Right kidney (tissue), 9 donors: ENCODE measurements around the gene NDOR1.

Experiments
- DNase-seq: peaks from one replicate; pipeline ENCODE4 v3.0.0-alpha.2; 2016
- long read RNA-seq, 8 donors: transcript quantifications; one replicate each; lab custom pipeline, GENCODE V29; 2026

NDOR1 gene
- long read RNA-seq, donor 1, result 0 reads
- long read RNA-seq, donor 2, result 0 reads
- long read RNA-seq, donor 3, partial matches to known transcripts, result 0 of 1 reads
- long read RNA-seq, donor 3, other reads (novel, unspliced or antisense), result 0 of 1 reads
- long read RNA-seq, donor 4, partial matches to known transcripts, result 0 of 1 reads
- long read RNA-seq, donor 4, other reads (novel, unspliced or antisense), result 0 of 1 reads
- long read RNA-seq, donor 5, result 0 reads
- long read RNA-seq, donor 6, partial matches to known transcripts, result 0 of 1 reads
- long read RNA-seq, donor 6, other reads (novel, unspliced or antisense), result 0 of 1 reads
- long read RNA-seq, donor 7, partial matches to known transcripts, result 0 of 3 reads
- long read RNA-seq, donor 7, other reads (novel, unspliced or antisense), result 0 of 3 reads
- long read RNA-seq, donor 8, partial matches to known transcripts, result 0 of 2 reads
- long read RNA-seq, donor 8, other reads (novel, unspliced or antisense), result 0 of 2 reads

GRCh38 chr9:137205126-137206069 is at the start of gene NDOR1, which contains the start of gene TMEM203:
TSS of gene NDOR1 (plus strand) at chr9:137205700. CDS start at chr9:137205778, 78 bp downstream.
TSS of gene TMEM203 (minus strand) at chr9:137205648. CDS start at chr9:137205414, 234 bp downstream.
- DNase-seq, result peak; percentile 88

DNA sequence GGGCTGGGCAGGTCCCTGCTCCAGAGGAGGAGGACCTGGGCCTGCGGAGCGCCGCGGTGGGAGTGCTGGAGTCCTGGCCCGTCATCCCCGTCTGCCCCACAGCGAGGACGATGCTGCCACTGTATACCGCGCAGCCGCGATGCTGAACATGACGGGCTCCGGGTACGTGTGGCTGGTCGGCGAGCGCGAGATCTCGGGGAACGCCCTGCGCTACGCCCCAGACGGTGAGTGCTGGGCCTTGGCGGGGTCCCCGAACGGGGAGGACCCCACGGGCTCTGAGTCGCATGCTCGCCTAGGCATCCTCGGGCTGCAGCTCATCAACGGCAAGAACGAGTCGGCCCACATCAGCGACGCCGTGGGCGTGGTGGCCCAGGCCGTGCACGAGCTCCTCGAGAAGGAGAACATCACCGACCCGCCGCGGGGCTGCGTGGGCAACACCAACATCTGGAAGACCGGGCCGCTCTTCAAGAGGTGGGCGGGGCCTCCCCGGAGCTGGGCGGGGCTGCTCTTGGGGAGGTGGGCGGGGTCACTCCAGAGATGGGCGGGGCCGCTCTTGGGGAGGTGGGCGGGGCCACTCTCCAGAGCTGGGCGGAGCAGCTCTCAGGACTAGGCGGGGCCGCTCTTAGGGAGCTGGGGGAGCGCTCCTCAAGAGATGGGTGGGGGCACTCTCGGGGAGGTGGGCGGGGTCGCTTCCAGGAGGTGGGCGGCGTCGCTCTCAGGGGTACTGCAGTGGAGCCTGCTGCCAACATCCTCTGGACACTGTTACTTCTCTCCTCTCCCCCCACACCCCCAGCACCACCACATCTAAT is 48.7 kb upstream of the NDOR1 start:
- DNase-seq, result no peak

- DNase-seq, result no peak
Observed at GRCh38 chr9:137157618-137158415, 47.7 kb upstream of the NDOR1 start.

GRCh38 chr9:137158625-137159024 is 46.9 kb upstream of the NDOR1 start:
- DNase-seq, result no peak

GRCh38 chr9:137159105-137160053 is 46.1 kb upstream of the NDOR1 start:
- no peak for DNase-seq

GRCh38 chr9:137160054-137160425 is 45.5 kb upstream of the NDOR1 start:
- no peak for DNase-seq

DNA sequence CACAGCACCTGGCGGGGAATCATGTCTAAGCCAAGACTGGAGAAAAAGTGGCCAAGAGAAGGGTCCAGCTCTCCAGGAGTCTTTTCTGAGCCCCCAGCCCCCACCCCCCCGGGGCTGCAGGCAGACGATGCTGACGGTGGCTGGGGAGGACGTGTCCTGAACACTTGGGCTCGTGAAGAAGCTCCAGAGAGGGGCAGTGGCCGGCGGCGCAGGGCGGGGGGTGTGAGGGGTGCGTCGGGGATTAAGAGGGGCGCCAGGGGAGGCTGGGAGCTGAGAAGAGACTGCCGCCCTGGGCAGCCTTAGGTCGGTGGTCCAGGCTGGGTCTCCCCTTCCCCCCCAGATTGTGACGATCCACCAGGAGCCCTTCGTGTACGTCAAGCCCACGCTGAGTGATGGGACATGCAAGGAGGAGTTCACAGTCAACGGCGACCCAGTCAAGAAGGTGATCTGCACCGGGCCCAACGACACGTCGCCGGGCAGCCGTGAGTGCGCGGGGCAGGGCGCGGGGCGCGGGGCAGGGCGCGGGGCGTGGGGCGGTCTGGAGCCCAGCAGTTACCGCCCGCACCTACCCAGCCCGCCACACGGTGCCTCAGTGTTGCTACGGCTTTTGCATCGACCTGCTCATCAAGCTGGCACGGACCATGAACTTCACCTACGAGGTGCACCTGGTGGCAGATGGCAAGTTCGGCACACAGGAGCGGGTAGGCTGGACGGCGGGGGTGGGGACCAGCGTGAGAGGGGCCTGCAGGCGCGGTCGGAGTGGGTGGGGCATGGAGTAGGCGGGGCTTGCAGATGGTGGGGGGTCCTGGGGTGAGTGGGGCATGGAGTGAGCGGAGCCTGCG is 44.6 kb upstream of the NDOR1 start:
- DNase-seq, result no peak

GRCh38 chr9:137161558-137162486 is 43.7 kb upstream of the NDOR1 start:
- no peak for DNase-seq

DNA sequence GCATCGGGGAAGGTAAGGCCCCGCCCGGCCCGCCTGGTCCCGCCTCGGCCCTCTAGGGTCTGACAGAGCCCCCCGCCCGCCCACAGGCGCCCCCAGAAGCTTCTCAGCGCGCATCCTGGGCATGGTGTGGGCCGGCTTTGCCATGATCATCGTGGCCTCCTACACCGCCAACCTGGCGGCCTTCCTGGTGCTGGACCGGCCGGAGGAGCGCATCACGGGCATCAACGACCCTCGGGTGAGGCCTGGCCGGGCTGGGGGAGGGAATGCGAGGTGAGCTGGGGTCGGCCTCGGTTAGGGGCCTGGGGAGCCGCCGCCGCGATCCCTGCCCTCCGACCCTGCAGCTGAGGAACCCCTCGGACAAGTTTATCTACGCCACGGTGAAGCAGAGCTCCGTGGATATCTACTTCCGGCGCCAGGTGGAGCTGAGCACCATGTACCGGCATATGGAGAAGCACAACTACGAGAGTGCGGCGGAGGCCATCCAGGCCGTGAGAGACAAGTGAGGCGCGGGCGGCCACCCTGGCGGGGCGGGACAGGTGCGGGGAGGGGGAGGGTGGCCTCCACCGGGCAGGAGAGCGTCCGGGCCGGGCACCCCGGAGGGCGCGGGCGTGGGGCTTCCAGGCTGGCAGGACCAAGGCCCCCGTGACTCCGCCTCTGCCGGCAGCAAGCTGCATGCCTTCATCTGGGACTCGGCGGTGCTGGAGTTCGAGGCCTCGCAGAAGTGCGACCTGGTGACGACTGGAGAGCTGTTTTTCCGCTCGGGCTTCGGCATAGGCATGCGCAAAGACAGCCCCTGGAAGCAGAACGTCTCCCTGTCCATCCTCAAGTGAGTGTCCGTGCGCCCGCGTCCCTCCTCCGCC is 42.8 kb upstream of the NDOR1 start:
- no peak for DNase-seq

- no peak for DNase-seq
Observed at GRCh38 chr9:137163365-137163715, 42.2 kb upstream of the NDOR1 start.

- no peak for DNase-seq
Observed at GRCh38 chr9:137163805-137164204, 41.7 kb upstream of the NDOR1 start.

- DNase-seq, result no peak
Observed at GRCh38 chr9:137164370-137165249, 40.9 kb upstream of the NDOR1 start.

- no peak for DNase-seq
Observed at GRCh38 chr9:137165250-137165836, 40.2 kb upstream of the NDOR1 start.

GRCh38 chr9:137166380-137167229 is 38.9 kb upstream of the NDOR1 start:
- no peak for DNase-seq
